Testis (tissue), 2 donors: ENCODE measurements around the gene TMEM252.

Experiments
- POLR2A ChIP-seq: fragments of 450-650 bp; IDR thresholded peaks from one replicate; pipeline ENCODE4 v1.6.1; 2017; ENCODE audit warnings: antibody characterized with exemption, mild to moderate bottlenecking, moderate library complexity
- TF ChIP-seq, protein P1 (sequence below), 3 experiments: fragments of 450-650 bp in 2 of 3; fragments of 200-600 bp in 1 of 3; sonication (generic) in 1 of 3; IDR thresholded peaks; one replicate each; pipeline ENCODE4 v1.5.1; 2016 to 2019; ENCODE audit warnings: antibody characterized with exemption in 3 of 3, mild to moderate bottlenecking in 2 of 3, moderate library complexity in 1 of 3

DNA sequence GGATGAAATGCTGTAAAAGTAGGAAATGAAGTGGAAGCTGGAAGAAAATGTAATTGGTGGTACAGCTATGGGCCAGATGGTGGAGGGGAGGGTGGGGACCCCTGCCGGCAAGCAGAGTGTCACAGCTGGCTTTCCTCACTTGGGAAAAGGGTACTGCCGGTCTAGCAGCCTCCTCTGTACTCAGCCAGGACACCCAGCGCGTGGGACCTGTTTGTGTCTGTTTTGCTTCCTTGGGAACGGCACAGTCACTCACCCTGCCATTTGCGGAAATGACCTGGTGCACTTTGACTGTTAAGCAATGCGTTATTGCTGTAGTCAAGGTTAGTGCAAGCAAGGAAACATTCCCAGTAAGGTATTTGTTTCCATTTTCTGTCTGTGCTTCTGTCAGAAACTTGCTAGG lies 10.1 kb downstream of the TMEM252 start:
- TF ChIP-seq, protein P1, sequence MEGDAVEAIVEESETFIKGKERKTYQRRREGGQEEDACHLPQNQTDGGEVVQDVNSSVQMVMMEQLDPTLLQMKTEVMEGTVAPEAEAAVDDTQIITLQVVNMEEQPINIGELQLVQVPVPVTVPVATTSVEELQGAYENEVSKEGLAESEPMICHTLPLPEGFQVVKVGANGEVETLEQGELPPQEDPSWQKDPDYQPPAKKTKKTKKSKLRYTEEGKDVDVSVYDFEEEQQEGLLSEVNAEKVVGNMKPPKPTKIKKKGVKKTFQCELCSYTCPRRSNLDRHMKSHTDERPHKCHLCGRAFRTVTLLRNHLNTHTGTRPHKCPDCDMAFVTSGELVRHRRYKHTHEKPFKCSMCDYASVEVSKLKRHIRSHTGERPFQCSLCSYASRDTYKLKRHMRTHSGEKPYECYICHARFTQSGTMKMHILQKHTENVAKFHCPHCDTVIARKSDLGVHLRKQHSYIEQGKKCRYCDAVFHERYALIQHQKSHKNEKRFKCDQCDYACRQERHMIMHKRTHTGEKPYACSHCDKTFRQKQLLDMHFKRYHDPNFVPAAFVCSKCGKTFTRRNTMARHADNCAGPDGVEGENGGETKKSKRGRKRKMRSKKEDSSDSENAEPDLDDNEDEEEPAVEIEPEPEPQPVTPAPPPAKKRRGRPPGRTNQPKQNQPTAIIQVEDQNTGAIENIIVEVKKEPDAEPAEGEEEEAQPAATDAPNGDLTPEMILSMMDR (IDR thresholded peaks at IDR 0.05): no peak
- no peak for TF ChIP-seq POLR2A
